HL-60 (cell line): ENCODE measurements around the gene TRIM29.

Source experiments
- CTCF ChIP-seq: IDR thresholded peaks from one replicate; pipeline ENCODE4 v1.5.1; 2011; ENCODE audit warnings: low read length, control low read depth, inconsistent platforms; ENCODE audit not compliant: insufficient read depth
- POLR2AphosphoS5 ChIP-seq: IDR thresholded peaks from 2 replicates; pipeline ENCODE4 v1.6.1; 2012; ENCODE audit warnings: low read depth

GRCh38 chr11:120091121-120091520 lies 46.8 kb downstream of the TRIM29 start:
- no peak for TF ChIP-seq CTCF
- no peak for TF ChIP-seq POLR2AphosphoS5
